Activated CD4-positive, CD25-positive, alpha-beta regulatory T cell treated with anti-CD3 and anti-CD28 coated beads, Interleukin-2, amount 50 U/mL, for 72 hours (primary cell): Measurements from ENCODE around the gene ANKRD10.

Source experiments
- DNase-seq: peaks from one replicate; pipeline ENCODE4 v3.0.0; 2021

The ANKRD10 gene

DNA sequence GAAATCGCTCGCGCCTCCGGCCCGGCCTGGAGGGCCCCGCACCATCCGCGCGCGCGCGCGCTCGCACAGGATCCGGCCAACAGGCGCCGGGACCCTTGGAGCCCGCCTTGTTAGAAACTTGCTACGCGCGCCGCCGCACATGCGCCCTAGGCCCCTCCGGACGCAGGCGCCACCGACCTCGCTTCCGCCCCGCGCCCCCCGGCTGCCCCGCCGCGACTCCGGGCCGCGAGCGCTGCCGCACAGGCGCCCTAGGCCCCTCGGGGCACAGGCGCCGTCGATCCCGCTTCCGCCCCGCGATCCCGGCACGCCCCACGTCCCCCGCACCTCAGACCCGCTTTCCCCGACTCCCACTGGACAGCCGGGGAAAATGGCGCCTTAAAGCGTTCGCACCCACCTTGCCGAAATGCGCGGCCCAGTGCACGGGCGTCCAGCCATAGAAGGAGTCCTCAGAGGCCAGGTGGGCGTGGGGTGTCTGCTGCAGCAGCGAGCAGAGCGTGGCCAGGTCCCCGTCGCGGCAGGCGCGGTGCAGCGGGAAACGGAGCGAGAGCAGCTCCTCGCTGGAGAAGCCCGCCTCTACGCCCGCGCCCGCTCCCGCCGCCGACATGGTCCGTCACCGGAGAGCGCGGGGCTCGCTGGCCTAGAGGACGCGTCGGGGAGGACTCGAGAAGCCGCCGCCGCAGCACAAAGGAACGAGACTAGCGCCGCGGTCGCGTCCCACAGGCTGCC is 375 bp downstream of the ANKRD10 start:
- DNase-seq, result peak; percentile 79

DNA sequence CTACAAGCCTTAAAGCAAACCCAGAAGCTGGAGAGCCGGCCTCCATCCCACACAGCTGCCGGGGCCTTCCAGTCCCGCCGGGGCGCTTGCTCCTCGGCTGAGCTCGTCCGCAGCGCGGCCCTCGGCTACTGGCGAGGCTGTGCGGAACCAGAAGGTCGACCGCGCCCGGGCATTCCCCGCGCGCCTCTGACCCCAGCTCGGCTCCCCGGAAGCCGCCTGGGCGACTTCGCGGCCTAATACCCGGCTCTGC is 863 bp downstream of the ANKRD10 start:
- DNase-seq, result no peak

DNA sequence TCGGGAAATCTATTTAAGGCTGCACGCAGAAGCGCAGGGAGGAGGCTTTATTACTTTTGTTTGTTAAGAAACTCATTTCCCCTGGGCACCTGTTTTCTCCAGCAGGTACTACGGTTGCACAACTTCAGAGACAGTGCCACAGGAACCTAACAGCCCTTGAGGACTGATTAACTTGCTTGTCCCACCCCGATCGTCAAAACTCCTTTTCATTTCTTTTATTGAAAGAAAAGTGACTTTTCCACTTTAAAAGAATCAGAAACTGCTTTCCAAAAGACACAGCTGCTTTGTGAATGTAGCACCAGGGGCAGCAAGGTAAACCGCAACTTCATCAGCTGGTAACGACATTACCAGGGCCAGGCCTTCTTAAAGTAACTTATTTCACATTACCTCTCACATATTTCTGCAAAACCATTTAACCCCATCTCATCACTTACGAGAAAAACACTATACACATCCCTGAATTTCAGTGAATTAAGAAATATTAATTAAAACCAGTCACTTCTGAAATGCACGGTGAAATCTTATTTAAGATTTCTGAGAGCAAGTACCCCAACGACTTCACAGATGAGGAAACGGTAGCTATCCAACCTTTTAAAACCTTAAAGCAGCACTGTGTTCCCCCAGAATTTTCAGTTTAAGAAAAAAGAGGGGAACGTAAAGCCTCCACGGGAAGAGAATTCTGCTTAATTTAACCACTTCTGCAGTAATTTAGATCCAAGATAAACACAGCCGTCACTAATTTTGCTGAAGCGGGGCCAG is 1.4 kb downstream of the ANKRD10 start:
- DNase-seq, result no peak

DNA sequence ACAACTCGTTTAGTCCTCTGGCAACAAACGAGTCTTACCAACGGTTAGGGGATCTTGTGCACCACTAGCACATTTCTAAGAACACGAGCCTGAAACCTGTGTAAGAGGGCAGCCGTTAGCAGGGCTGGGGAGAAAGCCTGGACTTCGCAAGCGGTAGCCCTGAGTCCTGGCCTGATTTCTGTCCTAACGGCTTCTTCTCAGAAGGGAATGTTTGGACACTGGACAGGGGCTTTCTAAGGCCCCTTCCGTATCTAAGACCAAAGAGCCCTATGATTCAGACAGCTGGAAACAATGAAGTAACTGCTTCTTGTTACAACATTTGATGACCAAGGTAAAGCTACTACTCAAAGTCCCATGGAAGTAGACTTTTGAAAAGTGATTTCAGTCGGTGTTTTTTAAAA is 2.2 kb downstream of the ANKRD10 start:
- no peak for DNase-seq

DNA sequence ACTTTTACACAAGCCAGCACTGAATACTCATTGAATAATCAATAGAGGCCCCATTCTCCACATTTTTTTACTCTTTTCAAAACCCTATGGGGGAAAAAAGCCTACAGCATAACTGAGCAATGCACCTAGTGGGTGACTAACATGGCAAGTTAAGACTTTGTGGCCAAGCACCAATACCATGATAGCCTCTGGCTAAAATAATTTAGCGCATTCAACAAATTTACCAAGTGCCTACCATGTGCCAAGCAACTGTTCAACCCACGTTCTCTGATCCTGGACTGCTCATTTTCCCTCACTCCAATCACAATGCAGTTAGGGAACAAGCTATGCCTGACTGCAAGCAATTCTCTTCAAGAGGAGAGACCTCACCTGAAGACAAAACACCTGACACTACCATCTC is 3.0 kb downstream of the ANKRD10 start:
- no peak for DNase-seq

DNA sequence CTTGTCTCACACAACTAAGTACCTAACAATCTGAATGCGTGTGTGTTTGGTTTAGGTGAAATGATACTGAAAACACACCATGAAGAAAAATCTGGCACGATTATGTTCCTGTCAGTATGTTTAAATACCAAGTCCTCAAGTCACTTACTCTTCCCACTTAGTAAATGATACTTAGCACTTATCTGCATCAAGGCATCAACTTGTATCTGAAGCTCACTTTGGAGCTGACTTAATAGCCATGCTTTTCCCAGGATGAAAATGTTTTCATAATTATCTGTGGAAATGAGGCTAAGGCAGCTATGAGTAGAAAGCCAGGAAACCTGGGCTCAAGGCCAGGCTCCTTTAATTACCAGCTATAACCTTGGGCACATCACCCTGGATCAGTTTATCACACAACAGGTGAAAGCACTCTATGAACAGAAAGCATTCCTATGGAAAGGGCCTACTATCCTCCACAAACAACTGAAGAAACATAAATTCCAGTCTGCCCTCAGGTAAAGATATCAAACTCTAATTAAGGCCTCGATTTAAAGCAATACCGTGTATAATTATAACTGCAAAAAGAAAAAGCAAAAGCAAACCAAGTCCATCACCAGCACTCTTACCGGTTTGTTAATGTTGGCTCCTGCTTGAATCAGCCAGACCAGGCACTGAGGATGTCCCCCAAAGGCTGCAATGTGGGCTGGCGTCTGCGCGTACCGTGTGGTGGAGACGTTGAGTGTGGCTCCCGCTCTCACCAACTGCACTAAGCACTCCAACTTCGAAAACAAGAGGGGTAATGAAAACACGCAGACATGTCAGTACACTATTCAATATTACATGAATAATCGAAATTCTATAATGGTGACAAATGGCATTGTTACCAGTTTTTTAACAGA is 4.6 kb downstream of the ANKRD10 start:
- no peak for DNase-seq

DNA sequence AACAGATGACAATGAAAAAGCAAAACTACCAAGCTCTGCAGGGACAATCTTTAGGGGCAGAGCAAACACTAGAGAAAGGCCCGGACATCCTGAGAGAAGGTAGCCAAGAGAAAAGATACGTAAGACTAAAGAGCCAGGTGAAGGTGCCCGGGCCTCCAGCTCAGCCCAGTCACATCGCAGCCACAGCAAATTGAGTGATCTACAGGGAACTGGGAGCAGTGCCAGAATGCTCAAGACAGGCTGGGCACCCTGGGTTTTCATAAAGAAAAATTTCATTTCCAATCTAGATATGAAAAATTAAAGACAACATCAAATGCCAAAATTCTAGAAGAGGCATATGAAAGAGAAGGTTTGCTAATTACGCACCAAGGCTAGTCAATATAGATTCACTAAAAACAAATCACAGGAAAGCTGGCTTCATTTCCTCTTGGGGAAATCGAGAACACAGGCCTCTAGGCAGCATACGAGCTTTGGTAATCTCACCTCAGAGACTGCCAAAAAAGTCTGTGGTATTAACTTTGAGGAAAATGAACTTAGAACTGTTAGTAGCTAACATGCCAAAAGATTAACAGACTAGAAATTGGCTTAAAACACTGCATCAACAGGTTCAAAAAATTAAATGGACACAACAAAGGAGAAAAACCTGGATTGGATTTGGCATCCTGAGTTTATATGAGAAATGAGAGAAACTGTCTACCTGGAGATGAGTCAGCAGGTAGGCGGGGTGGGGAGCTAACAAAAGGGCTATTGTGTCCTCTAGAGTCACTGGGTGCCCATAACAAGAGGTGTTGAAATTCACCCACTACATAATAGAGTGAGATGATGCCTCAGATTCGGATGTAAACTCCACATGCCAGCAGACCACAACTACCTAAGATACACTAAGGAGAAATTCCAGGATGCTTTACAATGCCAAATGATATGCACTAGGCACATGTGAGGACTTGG is 6.6 kb downstream of the ANKRD10 start:
- no peak for DNase-seq

DNA sequence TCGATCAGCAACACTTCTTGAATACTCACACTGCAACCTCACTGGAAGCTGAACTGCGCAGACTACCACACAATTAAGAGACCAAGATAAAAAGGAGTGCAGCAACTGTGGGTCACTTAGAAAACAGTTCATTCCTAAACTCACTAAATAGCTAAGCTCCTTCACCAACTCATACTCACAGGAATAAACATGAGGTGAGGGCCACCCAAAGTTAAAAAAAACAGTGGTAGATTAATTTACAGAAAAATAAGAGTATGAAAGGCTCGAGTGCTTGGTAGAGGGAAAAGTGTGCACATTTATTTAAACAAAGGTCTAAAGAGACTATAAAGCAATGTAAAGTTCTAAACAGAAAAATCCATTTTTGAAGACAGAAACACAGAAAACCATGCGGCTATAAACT is 7.6 kb downstream of the ANKRD10 start:
- no peak for DNase-seq

DNA sequence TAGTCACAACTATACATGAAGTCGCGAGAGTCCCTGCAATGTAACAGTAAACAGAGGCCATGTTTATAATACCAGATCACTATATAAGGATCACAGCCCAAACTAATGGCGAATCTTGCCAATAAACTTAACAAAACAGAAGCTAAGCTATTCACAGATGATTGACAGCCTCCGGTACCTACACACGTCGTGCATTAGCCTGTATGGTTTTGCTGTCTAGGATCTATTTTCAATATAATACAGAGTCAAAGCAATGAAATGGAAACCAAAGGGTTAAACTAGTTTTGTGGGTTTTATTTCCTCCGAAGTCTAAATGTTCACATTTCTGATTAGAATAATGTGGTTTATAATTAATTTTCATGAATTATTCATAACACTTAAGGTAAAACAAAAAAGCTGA is 10.1 kb downstream of the ANKRD10 start:
- DNase-seq, result no peak

DNA sequence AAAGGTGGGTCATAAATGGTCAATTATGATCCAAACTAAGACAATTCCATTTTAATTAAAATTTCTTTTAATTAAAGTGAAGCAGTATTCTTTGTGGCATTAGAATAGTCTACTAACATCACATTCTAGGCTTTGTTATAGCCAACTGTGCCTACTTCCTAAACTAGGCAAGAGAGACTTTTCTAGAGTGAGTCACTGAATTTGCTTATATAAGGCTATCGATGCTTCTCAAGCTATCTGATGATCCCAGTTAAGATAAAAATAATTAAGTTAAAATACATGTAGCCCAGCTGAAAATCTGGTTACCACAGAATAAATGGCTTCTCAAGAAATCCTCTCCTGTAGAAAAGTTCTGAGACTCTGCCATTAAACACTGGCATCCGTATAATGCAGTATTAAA is 12.5 kb downstream of the ANKRD10 start:
- DNase-seq, result no peak

DNA sequence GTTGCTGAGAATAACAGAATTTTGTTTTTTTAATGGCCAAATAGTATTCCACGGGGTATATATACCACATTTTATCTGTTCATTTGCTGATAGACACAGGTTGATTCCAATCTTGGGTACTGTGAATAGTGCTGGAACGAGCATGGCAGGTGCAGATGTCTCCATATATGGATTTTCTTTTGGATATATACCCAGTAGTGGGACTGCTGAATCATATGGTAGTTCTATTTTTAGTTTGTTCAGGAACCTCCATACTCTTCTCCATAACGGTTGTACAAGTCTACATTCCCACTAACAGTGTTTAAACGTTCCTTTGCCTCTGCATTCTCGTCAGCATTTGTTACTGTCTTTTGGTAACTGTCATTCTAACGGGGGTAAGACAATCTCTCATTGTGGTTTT is 17.3 kb downstream of the ANKRD10 start:
- no peak for DNase-seq

DNA sequence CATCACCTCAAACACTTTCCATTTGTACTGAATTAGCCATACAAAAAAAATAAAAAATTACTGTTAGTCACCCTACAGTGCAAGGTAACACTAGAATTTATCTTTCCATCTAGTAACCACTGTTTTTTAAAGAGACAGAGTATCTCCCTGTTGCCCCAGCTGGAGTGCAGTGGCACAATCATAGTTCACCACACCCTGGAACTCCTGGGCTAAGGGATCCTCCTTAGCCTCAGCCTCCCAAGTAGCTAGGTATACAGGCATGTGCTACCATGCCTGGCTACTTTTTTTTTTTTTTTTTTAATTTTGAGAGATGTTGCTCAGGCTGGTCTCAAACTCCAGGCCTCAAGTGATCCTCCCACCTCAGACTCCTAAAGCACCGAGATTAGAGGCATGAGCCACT is 17.9 kb downstream of the ANKRD10 start:
- no peak for DNase-seq

DNA sequence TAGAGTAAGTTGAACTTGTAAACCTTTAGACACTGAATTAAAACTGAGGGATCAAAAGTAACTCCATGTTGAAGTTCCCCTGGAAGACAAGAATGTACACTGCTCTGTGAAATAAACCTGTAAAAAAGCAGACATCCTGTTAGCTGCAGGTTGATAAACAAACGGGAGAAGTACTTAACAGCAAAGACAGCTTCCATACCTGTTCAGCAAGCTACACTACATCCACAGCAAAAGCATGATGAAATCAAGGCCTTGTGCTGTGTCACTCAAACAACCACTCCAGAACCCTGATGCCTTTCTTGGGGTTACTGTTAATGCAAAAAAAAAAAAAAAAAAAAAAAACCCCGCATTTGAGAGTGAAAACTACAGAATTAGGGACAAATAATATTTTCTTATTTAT is 20.8 kb downstream of the ANKRD10 start:
- no peak for DNase-seq

DNA sequence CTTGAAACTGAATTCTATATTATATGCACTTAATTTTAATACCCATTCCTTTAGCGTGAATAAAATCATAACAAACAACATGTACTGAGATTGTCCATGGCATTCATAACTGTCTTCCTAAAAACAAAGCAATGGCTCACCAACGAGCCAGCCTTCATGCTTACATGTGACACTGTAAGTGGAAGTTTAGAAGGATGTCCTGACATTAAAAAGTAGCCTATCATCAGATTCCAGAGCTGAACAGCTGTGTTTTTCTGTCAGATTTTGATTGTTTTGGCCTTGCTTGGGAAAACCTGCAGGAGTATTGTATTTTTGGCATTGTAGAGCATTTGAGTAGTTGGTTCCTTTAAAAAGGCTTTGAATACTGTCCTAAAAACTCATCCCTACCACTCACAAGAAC is 21.3 kb downstream of the ANKRD10 start:
- DNase-seq, result no peak

DNA sequence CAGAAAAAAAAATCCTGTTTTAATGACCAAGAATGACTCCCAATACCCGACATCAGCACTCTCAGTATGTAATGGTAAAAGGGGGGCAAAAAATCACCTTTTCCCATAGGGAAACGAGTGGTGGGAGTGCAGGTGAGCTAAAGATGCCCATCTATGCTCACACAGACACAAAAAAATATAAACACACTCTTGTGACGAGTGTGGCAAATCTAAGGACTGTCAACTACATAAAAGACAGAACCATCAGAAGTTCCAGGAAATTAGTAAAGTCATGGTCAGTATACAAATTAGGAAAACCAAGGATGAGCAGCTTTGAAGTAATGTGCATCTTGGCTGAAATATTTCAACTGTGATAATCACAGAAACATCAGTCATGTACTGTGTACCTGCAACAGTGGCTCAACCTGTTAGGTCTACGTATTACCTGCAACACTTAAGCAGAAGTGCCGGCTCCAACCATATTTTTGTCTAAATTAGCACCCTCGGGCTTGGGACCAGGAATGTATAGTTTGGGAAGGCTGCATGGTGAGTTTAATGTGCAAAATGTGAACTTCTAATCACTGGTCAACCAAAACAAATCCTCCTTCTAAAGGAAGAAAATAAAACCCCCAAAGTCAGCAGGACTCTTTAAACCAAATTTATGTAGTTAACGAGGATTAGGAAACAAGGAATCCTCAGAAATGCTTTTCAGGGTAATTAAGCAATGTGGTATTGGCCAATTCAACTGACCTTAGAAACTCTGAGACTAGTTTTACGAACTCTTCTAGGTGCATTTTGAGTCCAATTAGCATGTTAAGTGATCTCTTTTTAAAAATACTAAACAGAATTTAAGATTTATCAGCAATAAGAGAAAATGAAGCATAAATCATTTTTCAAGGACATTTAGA is 24.3 kb downstream of the ANKRD10 start:
- DNase-seq, result no peak

DNA sequence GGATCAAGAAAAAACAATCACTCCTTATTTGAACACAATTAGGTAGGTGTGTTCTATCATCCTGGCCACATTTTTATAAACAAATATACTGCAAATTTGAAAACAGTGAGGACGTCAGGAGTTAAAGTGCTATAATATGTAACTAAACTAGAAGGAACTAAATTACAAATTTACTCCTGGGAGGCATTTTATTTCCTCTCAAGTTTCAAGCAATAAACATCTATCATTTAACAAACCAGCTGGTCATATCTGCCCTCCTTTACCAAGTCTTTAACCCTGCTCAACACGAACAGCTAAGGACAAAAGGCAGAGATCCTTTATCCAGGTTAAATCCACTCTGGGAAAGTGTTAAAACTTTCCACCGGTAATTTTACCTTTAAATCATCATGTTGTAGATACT is 26.5 kb downstream of the ANKRD10 start:
- no peak for DNase-seq

DNA sequence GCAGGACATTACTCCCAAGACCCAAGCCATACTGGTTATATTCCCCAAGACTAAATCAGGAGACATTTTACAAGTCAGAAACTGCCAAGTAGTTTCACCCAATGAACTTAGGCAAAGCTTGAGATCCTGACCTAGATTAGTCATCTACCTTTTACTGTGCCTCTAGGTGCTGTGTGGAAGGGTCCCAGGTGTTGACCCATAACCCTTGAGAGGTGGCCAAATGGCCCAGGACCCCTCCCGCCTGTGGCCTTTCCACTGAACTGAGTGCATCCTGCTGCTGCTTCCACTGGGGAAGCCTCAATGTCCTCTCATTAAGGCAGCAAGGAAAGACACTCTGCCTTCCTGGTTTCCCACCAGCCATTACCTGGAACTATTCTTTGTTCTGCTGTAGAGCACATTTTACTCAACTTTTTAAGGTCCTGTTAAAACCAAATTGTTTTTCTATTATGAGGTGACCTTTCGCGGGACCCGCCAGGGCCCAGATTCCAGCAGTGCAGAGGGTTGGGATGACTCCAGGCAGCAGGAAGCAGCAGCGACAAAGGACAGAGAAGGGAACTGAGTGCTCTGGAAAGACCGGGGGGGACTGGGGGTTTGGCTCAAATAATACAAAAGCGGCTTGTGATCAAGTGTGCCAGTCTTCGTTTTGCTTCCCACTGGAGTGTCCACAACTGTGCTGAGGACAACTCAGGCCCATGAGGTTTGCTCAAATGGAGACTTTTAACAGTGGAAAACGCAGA is 27.1 kb downstream of the ANKRD10 start:
- DNase-seq, result no peak

DNA sequence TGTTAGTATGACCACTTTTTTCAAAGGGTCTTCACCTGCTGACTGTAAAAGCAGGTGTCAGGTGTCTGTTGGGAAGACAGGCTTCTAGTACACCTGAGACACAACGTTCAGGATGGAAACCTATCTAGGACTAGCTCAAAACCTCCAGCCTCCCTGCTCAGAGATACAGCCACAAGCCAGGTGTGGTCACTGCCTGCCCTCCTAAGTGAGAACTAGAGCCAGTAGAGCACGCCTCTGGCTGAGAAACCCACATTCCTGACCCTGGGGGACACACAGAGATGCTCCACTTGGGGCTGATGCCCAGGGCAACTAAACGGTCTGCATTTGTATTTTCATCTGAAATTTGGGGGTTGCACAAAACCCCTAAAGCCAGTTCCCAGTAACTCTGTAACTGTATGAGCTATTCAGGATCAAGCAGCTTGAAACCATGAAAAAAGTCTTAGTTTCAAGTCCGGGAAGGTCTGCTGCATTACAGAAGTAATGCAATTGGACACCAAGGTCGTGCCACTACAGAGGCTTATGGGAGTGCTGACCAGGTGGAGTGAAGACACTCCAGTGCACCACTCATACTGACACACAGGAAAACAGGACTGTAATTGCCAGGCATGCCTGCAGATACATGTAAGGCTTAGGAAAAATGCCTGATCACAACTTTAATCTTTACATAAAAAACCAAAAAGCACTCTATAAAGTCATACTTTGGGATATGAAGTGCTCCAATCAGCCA is 27.8 kb downstream of the ANKRD10 start:
- no peak for DNase-seq

DNA sequence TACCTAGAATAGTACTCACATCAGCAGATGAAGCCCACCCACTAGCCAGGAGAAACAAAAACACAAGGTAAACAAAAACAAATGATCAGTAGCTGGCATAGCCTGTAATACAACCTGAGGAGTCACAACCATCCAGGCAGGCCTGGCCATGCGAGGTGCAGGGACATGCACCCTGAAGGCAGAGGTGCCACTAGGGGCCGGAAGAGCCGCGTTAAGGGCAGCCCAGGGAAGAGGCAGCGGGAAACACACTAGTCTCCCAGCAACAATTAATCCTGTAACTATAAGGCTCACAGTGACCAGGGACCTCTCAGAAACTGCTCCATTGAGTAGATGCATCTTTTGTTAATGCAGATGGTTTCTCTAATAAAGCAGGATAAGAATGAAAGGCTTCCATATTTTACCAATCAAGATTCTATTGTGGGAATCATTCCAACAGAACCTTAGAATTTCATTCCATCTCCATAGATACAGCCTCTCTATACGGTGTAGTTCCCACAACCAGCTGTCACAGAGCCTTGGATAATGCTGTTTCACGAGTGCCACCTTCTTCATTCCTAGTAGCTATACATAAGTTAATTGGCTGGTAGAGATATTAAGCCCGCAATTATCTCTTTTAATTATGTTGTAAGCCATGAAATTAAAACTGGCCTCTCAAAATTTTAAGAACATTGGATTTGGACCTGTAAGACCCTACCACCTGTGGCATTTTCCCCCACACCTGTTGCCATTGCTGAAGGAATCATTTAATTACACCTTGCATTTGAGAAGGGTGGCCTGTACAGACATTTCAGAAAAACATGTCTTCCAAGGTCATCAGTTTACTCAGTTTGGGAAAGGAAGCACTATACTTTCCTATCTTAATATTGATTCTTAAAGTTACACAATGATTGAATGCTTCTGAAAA is 28.7 kb downstream of the ANKRD10 start:
- no peak for DNase-seq
